ACC112 (cell line): ENCODE measurements around the gene WDR27.
A peak's percentile ranks its signal among the peaks of the same experiment; 100 is the strongest.

Experiments
- H2AFZ ChIP-seq: fragments of 200-600 bp; sonication (generic); one replicate; pipeline ENCODE4 v1.6.0; 2017; ENCODE audit warnings: antibody characterized with exemption, low read length; ENCODE audit not compliant: unreplicated experiment
- H3K27ac ChIP-seq: fragments of 200-600 bp; sonication (generic); 2 replicates; pipeline ENCODE4 v1.5.1; 2014; ENCODE audit warnings: low read depth, mild to moderate bottlenecking, antibody characterized with exemption, low read length, moderate library complexity
- H3K27me3 ChIP-seq: fragments of 200-600 bp; sonication (generic); 2 replicates; pipeline ENCODE4 v1.6.1; 2014; ENCODE audit warnings: mild to moderate bottlenecking, antibody characterized with exemption, low read length, moderate library complexity, mixed read lengths; ENCODE audit not compliant: insufficient read depth
- H3K36me3 ChIP-seq: fragments of 200-600 bp; sonication (generic); 2 replicates; pipeline ENCODE4 v1.6.1; 2016; ENCODE audit warnings: mild to moderate bottlenecking, antibody characterized with exemption, low read length, moderate library complexity, mixed read lengths; ENCODE audit not compliant: insufficient read depth
- H3K4me1 ChIP-seq: fragments of 200-600 bp; sonication (generic); one replicate; pipeline ENCODE4 v1.6.1; 2016; ENCODE audit warnings: low read length, mixed read lengths; ENCODE audit not compliant: insufficient read depth, unreplicated experiment, control insufficient read depth
- H3K4me3 ChIP-seq: fragments of 200-600 bp; sonication (generic); 2 replicates; pipeline ENCODE4 v1.5.1; 2014; ENCODE audit warnings: mild to moderate bottlenecking, low read depth, low read length
- H3K79me2 ChIP-seq: fragments of 200-600 bp; sonication (generic); one replicate; pipeline ENCODE4 v1.6.0; 2016; ENCODE audit warnings: low read length; ENCODE audit not compliant: control insufficient read depth, unreplicated experiment, insufficient read depth

Gene WDR27

DNA sequence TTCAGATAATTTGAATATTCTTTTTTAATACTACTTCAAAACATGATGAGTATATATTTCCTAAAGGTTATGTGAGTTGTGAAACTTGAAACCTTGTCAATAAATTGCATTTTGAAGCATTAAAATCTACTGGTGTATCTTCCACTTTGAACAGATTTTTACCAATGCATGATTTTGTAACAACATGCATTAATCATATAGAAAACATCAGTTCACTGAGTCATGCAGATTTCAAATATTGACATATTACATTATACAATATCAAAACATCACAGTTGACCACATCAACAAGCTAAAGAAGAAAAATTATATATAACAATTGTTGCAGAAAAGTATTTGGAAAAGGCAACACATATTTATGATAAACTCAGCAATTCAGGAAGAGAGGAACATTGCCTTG is 158.1 kb downstream of the WDR27 start:
- Histone ChIP-seq H2AFZ (no peak overlapping the region), H3K4me3 (no peak overlapping the region), H3K27me3 (no peaks in the 10 kb centered on the region), H3K27ac (no peak overlapping the region), H3K79me2 (no peaks in the 10 kb centered on the region), H3K4me1 (peaks cover 32% of the 10 kb centered on the region), H3K36me3 (no peaks in the 10 kb centered on the region)

DNA sequence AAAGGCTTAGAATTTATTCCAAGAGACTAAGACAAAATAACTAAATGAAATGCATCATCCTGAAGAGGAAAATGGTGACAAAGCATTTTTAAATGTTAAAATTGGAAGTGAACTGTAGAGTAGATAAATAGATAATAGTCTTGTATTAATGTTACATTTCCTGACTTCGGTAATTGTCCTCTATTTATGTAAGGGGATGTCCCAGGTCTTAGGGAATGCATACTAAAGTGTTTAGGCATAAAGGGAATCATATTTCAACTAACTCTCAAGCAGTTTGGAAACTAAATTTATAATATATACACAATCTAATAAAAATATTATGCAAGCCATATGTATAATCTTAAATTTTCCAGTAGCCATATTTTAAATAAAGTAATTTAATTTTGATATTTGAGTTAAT is 159.3 kb downstream of the WDR27 start:
- Histone ChIP-seq H2AFZ (no peak overlapping the region), H3K36me3 (no peaks in the 10 kb centered on the region), H3K4me1 (peaks cover 33% of the 10 kb centered on the region), H3K79me2 (no peaks in the 10 kb centered on the region), H3K27me3 (no peaks in the 10 kb centered on the region), H3K27ac (no peak overlapping the region), H3K4me3 (no peak overlapping the region)

DNA sequence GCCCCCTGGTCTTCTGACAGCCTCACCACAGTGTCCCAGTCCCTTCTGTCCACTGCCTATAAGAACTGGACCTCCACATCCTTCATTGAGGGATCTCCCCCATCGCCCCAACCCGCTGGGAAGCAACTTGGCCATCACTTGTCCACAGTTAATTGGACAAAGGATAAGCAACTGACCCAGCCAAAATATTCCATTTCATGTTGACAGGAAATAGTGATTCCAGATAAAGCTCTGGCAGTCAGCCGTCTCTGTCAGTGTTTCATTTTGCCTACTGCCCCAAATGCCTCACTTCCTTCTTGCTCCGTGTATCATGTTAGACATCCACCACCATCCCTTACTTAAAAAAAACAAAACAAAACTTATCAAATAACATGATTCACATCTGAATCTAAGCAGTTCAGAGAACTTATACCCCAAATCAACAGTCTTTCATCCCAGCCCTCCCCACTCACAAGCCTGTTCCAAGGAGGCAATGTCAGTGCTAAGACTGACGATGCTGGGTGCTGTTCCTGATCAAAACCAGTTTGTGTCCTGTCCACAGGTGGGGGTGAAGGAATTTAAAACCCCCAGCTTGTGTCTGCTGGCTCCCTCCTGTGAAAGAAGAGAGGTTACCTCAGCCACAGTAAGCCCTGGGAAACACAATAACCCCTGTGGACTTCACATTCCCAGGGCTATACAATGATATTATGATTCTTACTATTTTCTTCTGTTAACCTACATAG is 162.5 kb downstream of the WDR27 start:
- Histone ChIP-seq H3K79me2 (no peaks in the 10 kb centered on the region), H3K27me3 (no peaks in the 10 kb centered on the region), H3K4me1 (peaks cover 47% of the 10 kb centered on the region), H3K36me3 (no peaks in the 10 kb centered on the region), H3K4me3 (peak overlapping the region; percentile 4; the same call in 1 of the 2 replicates), H3K27ac (peak overlapping the region; percentile 43), H2AFZ (peak overlapping the region; percentile 82)

DNA sequence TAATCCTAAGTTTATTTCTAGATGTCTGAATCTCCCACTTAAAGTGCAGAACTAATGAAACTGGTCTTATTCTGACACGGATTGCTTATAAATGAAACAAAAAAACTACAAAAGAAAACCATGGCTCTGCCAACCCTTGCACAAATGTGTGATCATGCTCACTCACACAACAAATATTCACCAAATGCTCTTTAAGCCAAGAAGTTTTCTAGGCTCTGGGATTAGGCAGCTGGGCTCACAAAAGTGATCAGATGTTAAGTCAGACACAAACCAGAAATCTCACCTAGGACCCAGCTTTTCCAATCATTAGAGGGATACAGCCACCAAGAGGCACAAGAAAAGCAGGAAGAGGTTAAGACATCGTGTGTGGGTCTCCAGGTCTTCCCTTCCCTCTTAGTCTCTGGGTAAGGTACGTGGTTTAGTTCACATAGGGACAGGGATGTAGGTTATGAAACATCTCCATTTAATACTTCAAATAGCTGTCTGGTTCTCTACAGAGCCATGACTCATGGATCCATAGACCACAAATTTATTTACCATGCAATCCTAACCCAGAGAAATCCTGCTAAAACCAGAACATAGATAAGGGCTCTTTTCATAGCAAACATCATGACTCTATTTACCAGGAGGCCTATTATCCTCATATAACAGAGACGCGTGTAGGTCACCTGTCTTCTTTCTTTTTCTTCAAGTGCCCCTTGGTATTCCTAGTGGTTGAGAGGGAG is 165.2 kb downstream of the WDR27 start:
- H3K27ac ChIP-seq, result peak overlapping the region; percentile 69
- no peaks in the 10 kb centered on the region for H3K79me2 ChIP-seq
- H3K27me3 ChIP-seq, result no peaks in the 10 kb centered on the region
- H3K36me3 ChIP-seq, result no peaks in the 10 kb centered on the region
- H3K4me3 ChIP-seq, result no peak overlapping the region
- H2AFZ ChIP-seq, result no peak overlapping the region
- peaks cover 28% of the 10 kb centered on the region for H3K4me1 ChIP-seq

GRCh38 chr6:169534039-169534421 is 167.8 kb downstream of the WDR27 start:
- Histone ChIP-seq H3K4me3 (no peak overlapping the region), H3K79me2 (no peaks in the 10 kb centered on the region), H2AFZ (no peak overlapping the region), H3K27ac (no peak overlapping the region), H3K36me3 (no peaks in the 10 kb centered on the region), H3K4me1 (peaks cover 18% of the 10 kb centered on the region), H3K27me3 (no peaks in the 10 kb centered on the region)

- Histone ChIP-seq H3K36me3 (no peaks in the 10 kb centered on the region), H3K79me2 (no peaks in the 10 kb centered on the region), H3K27me3 (no peaks in the 10 kb centered on the region)
These were observed 168.4 kb downstream of the WDR27 start for GRCh38 chr6:169533301-169534038.

DNA sequence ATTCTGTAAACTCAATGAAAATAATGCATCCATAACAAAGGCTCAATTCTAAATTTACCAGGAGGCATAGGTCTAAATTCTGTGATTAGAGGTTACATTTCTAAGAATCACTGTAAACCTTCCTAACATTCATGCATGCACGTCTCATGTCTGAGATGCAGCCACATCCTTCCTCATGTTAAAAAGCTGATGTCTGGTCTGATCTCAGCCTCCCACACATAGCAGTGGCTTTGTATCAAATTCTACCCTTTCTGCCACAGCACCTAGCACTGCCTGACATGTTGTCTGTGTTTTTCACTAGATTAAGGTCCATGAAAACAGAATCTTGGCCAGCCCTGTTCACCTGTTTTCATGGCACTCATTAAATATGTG is 171.1 kb downstream of the WDR27 start:
- Histone ChIP-seq H3K36me3 (no peaks in the 10 kb centered on the region), H2AFZ (no peak overlapping the region), H3K79me2 (no peaks in the 10 kb centered on the region), H3K27me3 (no peaks in the 10 kb centered on the region), H3K4me1 (peaks cover 5% of the 10 kb centered on the region), H3K27ac (no peak overlapping the region), H3K4me3 (no peak overlapping the region)

More at GRCh38 chr6:169533301-169534038, 168.4 kb downstream of the WDR27 start:
- no peak overlapping the region for H2AFZ ChIP-seq
- no peak overlapping the region for H3K27ac ChIP-seq
- no peak overlapping the region for H3K4me3 ChIP-seq
- H3K4me1 ChIP-seq, result peaks cover 15% of the 10 kb centered on the region

GRCh38 chr6:169529931-169530751 is 171.7 kb downstream of the WDR27 start:
- Histone ChIP-seq H3K4me3 (no peak overlapping the region), H3K27ac (no peak overlapping the region), H3K27me3 (no peaks in the 10 kb centered on the region), H3K36me3 (no peaks in the 10 kb centered on the region), H3K4me1 (peaks cover 5% of the 10 kb centered on the region), H2AFZ (no peak overlapping the region), H3K79me2 (no peaks in the 10 kb centered on the region)

DNA sequence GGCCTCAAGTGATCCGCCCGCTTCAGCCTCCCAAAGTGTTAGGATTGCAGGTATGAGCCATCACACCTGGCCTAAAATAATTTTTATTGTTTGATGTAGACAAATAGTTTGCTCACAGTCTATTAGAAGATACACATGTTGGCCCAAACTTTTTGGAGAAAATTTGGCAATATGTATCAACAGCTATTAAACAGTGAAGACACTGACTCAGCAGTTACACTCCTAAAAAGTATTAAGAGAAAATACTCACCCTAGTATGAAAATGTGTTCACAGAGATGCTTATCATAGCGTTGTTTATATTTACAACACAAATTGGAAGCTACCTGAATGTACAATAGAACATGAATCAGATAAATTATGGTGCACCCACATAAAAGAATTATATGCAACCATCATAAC is 173.1 kb downstream of the WDR27 start:
- no peaks in the 10 kb centered on the region for H3K27me3 ChIP-seq
- H3K79me2 ChIP-seq, result no peaks in the 10 kb centered on the region
- H2AFZ ChIP-seq, result no peak overlapping the region
- no peaks in the 10 kb centered on the region for H3K36me3 ChIP-seq
- H3K4me3 ChIP-seq, result no peak overlapping the region
- peaks cover 5% of the 10 kb centered on the region for H3K4me1 ChIP-seq
- no peak overlapping the region for H3K27ac ChIP-seq

DNA sequence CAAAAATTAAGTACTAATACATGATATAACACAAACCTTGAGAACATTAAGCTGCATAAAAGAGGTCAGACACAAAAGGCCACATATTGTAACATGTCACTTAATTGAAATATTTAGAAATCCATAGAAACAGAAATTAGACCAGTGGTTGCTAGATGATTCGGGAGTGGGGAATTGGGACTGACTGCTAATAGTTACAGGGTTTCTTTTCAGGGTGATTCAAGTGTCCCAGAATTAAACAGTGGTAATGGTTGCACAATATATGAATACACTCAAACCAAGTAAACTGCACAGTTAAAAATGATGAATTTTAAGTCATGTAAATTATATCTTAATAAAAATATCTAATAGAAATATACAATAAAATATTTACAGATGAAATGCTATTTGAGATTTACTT is 174.5 kb downstream of the WDR27 start:
- Histone ChIP-seq H3K4me3 (no peak overlapping the region), H2AFZ (no peak overlapping the region), H3K79me2 (no peaks in the 10 kb centered on the region), H3K27me3 (no peaks in the 10 kb centered on the region), H3K27ac (peak overlapping the region; percentile 45), H3K36me3 (peaks cover 4% of the 10 kb centered on the region; the same call in 1 of the 2 replicates), H3K4me1 (peaks cover 5% of the 10 kb centered on the region)
